GM10266 (cell line): ENCODE measurements around the gene BRD1.
A peak's percentile ranks its signal among the peaks of the same experiment; 100 is the strongest.

Source experiments
- DNase-seq: peaks from one replicate; pipeline ENCODE4 v3.0.0; 2012; ENCODE audit errors: extremely low spot score
- TF ChIP-seq, protein P1 (sequence below): IDR thresholded peaks from 2 replicates; pipeline ENCODE4 v1.5.1; 2012; ENCODE audit warnings: mild to moderate bottlenecking, low read depth; ENCODE audit not compliant: control insufficient read depth, insufficient read depth; ENCODE audit errors: missing control alignments

BRD1 gene

DNA sequence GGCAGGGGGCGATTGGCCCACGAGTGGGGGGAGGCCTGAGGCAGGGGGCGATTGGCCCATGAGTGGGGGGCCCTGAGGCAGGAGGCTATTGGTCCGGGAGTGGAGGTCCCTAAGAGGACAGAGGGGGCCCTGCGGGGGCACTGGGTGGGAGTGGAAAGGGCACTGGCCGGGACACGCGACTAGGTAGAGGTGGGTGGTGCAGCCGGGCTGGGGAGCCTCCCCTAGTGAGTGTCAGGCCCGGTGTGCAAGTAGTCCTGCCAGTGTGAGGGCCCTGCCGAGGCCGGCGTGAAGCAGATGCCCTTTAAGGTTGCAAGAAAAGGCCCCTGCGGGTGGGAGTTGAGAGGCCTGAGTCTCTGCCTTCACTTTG, 909 bp upstream of the BRD1 start:
- DNase-seq: no peak
- TF ChIP-seq, protein P1, sequence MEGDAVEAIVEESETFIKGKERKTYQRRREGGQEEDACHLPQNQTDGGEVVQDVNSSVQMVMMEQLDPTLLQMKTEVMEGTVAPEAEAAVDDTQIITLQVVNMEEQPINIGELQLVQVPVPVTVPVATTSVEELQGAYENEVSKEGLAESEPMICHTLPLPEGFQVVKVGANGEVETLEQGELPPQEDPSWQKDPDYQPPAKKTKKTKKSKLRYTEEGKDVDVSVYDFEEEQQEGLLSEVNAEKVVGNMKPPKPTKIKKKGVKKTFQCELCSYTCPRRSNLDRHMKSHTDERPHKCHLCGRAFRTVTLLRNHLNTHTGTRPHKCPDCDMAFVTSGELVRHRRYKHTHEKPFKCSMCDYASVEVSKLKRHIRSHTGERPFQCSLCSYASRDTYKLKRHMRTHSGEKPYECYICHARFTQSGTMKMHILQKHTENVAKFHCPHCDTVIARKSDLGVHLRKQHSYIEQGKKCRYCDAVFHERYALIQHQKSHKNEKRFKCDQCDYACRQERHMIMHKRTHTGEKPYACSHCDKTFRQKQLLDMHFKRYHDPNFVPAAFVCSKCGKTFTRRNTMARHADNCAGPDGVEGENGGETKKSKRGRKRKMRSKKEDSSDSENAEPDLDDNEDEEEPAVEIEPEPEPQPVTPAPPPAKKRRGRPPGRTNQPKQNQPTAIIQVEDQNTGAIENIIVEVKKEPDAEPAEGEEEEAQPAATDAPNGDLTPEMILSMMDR: no peak

DNA sequence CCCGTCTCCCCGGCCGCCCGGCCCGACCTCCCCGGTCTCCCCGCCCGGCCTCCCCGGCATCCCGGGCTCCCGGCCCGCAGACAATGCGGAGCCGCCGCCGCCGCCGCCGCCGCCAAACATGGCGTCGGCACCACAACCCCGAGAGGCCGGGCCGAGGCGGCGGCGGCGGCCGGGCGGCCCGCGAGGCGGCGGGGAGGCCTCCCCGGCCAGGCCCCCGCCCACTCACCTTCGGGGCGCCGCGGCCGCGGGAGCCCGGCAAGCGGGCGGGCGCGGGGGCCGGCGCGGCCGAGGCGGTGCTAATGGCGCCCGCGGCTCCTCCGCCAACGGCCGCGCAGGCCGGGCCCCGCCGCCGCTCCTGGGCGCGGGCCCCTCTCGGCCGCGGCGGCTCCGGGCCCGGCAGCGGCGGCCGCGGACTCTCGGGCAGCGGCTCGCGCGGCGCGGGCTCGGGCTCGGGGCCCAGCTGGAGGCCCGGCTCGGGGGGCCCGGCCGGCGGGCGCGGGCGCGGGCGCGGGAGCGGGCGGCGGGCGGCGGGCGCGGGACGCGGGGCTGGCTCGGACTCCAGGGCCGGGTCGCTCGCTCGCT, 311 bp downstream of the BRD1 start:
- peak; percentile 75 for DNase-seq
- TF ChIP-seq, protein P1: no peak

DNA sequence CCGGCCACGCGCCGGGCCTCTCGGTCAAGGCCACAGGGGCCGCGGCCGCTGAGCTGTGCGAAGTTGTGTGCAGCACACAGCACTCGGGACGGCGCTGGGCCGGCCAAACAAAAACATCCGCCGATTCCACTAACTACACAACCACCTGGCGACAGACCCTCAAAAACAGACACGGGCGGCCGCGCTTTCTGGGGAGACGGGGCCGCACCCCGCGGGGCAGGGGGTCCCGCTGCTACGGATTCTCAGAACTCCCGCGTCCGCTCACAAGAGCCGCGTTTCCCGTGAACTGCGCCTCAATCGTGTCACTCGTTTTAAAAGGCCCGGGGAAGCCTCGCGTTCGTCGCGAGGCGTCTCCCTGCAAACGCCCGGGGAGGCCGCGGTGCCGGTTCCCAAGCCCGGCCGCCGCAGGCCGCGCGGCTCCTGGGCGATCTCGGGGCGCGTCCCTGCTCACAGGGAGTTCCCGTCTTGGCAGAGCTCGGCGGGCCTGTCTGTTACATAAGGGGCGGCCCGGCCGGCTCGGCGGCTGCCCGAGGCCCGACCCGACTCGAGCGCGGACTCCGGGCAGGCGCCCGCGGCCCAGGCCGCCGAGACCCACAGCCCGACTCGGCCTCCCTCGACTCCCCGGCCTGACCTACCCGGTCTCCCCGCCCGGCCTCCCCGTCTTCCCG, 936 bp downstream of the BRD1 start:
- DNase-seq: no peak
- TF ChIP-seq, protein P1: peak; percentile 2

DNA sequence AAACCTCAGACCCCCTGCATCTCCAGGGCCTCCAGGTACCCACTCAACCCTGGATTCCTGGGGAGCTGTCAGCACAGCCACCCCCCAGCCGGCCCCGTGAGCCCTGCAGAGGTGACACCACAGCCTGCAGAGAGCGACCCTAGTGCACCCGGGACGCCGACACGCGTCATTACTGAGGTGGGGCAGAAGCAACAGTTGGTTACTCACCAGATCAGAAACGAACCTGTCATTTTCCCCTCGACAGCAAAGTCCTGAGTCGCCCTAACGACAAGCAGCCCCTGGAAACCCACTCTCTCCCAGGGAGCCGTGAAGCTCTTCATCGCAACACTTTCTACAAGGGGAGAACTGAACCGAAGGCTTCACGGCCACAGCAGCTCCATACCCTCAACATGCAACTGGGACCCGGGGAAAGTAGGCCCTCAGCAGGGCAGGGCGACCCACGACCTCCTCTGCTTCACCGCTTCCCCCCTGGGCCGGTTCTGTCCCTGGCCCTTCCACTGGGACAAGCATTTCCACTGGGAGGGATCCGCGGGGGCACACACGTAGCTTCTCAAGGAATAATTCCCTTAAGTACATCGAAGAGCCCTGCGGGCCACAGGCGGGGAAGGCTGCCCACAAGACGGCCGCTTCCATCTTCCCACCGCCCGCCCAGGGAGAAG, 1.6 kb downstream of the BRD1 start:
- TF ChIP-seq, protein P1: no peak
- DNase-seq: no peak

DNA sequence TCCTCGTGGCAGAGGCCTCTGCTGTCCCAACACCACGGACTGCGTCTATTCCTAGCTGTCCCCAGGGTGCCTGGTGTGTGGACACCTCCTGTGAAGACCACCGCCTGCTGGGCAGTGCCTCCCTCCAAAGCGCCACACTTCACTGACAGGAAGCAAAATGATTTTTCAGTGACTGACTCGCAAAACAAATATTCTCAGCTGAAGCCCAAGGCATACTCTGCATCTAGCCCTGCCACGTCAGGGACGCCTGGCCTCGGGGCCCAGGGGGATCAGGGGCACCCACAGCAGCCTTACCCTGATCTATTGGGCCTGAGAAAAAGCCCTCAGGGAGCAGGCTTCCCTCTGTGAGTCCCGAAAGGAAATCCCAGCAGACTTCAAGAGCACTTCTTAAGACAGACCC, 2.2 kb downstream of the BRD1 start:
- no peak for DNase-seq
- TF ChIP-seq, protein P1: no peak

DNA sequence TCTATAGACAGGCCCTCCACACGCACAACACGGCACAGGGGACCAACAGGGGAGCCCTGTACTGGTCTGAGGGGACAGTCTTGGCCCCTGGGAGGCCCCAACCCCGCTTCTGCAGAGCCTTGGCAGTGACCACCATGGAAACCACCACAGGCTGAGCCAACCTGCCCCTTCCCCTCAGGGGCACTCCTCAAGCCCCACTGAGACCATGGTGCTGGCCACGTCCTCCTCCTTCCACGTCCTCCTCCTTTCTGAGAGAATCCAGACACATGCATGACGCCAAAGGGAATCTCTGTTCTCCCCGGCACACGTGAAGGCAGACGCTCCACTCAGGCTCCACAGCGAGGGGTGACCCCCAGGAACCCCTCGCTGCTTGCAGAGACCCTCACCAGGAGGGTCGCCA, 2.7 kb downstream of the BRD1 start:
- TF ChIP-seq, protein P1: no peak
- no peak for DNase-seq
